Spleen (tissue), 13 donors: ENCODE data around the gene WDR88. TPM values are rescaled to one million over a fixed set of nuclear protein-coding genes. Genes with fewer than 3 reads are reported as not detected.

Source experiments
- DNase-seq: peaks from one replicate; pipeline ENCODE4 v3.0.0-alpha.2; 2020
- H3K27ac ChIP-seq, 8 donors: fragments of 200-600 bp; sonication (generic) in 7 of 8; 1 replicate in 4 of 8; 2 replicates in 4 of 8; pipeline versions ENCODE4 v1.5.0 to v1.8.0; 2016 to 2021; ENCODE audit warnings: inconsistent platforms in 4 of 8, mild to moderate bottlenecking in 4 of 8, moderate library complexity in 1 of 8
- H3K27me3 ChIP-seq, 7 donors: fragments of 200-600 bp; sonication (generic) in 6 of 7; replicated peaks in 1 of 7; 1 replicate in 4 of 7; 2 replicates in 3 of 7; pipeline versions ENCODE4 v1.5.0 to v1.8.0; 2016 to 2021; ENCODE audit warnings: inconsistent platforms in 3 of 7, mild to moderate bottlenecking in 1 of 7
- H3K36me3 ChIP-seq, 6 donors: fragments of 200-600 bp; sonication (generic) in 5 of 6; 1 replicate in 4 of 6; 2 replicates in 2 of 6; pipeline versions ENCODE4 v1.5.0 to v1.8.0; 2016 to 2021; ENCODE audit warnings: inconsistent platforms in 2 of 6
- H3K4me1 ChIP-seq, 6 donors: fragments of 200-600 bp; sonication (generic) in 5 of 6; 1 replicate in 3 of 6; 2 replicates in 3 of 6; pipeline versions ENCODE4 v1.5.0 to v1.8.0; 2016 to 2021; ENCODE audit warnings: inconsistent platforms in 3 of 6
- H3K4me3 ChIP-seq, 8 donors: fragments of 200-600 bp; sonication (generic) in 7 of 8; 1 replicate in 4 of 8; 2 replicates in 4 of 8; pipeline versions ENCODE4 v1.5.0 to v1.8.0; 2016 to 2021; ENCODE audit warnings: inconsistent platforms in 4 of 8, mild to moderate bottlenecking in 4 of 8, moderate library complexity in 2 of 8
- H3K9me3 ChIP-seq, 8 donors: fragments of 200-600 bp; sonication (generic) in 7 of 8; 1 replicate in 4 of 8; 2 replicates in 4 of 8; pipeline versions ENCODE4 v1.5.0 to v1.8.0; 2016 to 2021; ENCODE audit warnings: inconsistent platforms in 4 of 8
- CTCF ChIP-seq, 11 experiments: fragments of 200-600 bp in 7 of 11; fragments of 450-650 bp in 4 of 11; sonication (generic) in 4 of 11; IDR thresholded peaks in 8 of 11; conservative IDR thresholded peaks in 3 of 11; 1 replicate in 7 of 11; 2 replicates in 4 of 11; pipeline versions ENCODE4 v1.4.0 to v1.8.0; 2016 to 2021; ENCODE audit warnings: antibody characterized with exemption in 11 of 11, inconsistent platforms in 4 of 11, mild to moderate bottlenecking in 1 of 11
- POLR2A ChIP-seq, 3 donors: fragments of 450-650 bp; IDR thresholded peaks; one replicate each; pipeline ENCODE4 v1.5.1; 2017; ENCODE audit warnings: antibody characterized with exemption in 3 of 3, mild to moderate bottlenecking in 1 of 3
- POLR2AphosphoS5 ChIP-seq, 3 donors: sonication (generic); formaldehyde crosslinking; IDR thresholded peaks; one replicate each; pipeline ENCODE4 v1.5.1; 2017; ENCODE audit warnings: antibody characterized with exemption in 3 of 3
- WGBS, 5 donors: extraction: QIAGEN DNeasy Blood & Tissue Kit in 3 of 5; methylation state at CpG; one replicate each; pipeline versions ENCODE4 v1.1.5 to v1.1.7; 2013 to 2018; 5-methylcytosine and 5-hydroxymethylcytosine counted together
- intact Hi-C: fragments of 100-400 bp; cut with DNase I; formaldehyde crosslinking; loops from one replicate; pipeline ENCODE4 v1.15.0; 2023; ENCODE audit warnings: low total_unique reads
- long read RNA-seq, 2 donors: transcript quantifications; one replicate each; lab custom pipeline, GENCODE V29; 2026
- polyA plus RNA-seq, 3 donors: library from polyadenylated mRNA; stranded (reverse); fragments of 200-250 nt; gene quantifications; one replicate each; pipeline ENCODE4 v1.2.1, GENCODE V29; 2013
- total RNA-seq, 7 donors: library from RNA; depleted of rRNA in 3 of 7; stranded (reverse); fragments of >200 nt in 3 of 7; fragmentation: NEBNext Ultra II Directional in 4 of 7; extraction: Animal tissue kit (Norgen Biotek cat#: 25700) in 4 of 7; gene quantifications; one replicate each; pipeline versions ENCODE4 v1.1.0 to v1.2.1, GENCODE V29; 2016 to 2021
- donor health status: healthy with polysubstance abuse.
- donor health status: DM: no; HTN: no; CAD: no; lungs with moderate emphysema.
- donor health status: DM: no; HTN: no; CAD: no.
- donor health status: Bipolar disorder and iron deficiency.
- donor health status: healthy.
- donor health status: DM: no; HTN: no; CAD: no.
- donor health status: DM: yes; HTN: yes; CAD: no.

Gene WDR88
- total RNA-seq (not detected), polyA plus RNA-seq (under 1 TPM in 1 of 3 donors, not detected in 2; 0.07 TPM)
- long read RNA-seq, donor 1, result 0 reads
- long read RNA-seq, donor 2, result 0 reads

DNA sequence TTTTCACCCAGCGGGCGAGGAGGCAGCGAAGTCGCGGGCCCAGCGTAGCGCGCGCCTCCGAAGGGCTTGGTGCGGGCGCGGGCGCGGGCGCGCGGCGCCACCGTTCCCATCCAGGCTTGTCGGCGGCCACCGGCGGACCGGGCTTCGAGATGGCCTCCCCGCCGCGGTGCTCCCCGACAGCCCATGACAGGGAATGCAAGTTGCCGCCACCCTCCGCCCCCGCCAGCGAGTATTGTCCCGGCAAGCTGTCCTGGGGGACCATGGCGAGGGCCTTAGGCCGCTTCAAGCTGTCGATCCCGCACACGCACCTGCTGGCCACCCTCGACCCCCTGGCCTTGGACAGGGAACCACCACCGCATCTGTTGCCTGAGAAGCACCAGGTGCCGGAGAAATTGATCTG lies at the start of gene WDR88:
Gene WDR88, plus strand, starts transcription at position 94 of the 400 bp plus-strand sequence. Its CDS starts 56 bp downstream, at position 150.
- H3K4me3 ChIP-seq, result no peak within 1 kb of the TSS
- intact Hi-C loops, result no loop called here
- peaks cover 0 to 3% (median 0%) of the 10 kb centered on the region in 8 donors for H3K9me3 ChIP-seq
- WGBS, 5 donors, result 88 to 97% (median 93%) methylated on average over 28 to 43 of the region's 43 CpGs
- no peak for DNase-seq
- H3K27ac ChIP-seq, result no peak within 1 kb of the TSS
- H3K4me1 ChIP-seq, result peaks cover 0 to 11% (median 1%) of the 10 kb centered on the region in 6 donors
- H3K27me3 ChIP-seq, result peaks cover 0 to 27% (median 5%) of the 10 kb centered on the region in 7 donors
- H3K36me3 ChIP-seq, result peaks cover 0 to 57% (median 41%) of the 10 kb centered on the region in 6 donors
- TF ChIP-seq POLR2AphosphoS5 (IDR thresholded peaks at IDR 0.05) (no peak), POLR2A (IDR thresholded peaks at IDR 0.05) (no peak), CTCF (IDR thresholded peaks at IDR 0.05 in 8 of 11, conservative IDR thresholded peaks at IDR 0.05 in 3 of 11) (no peak)

GRCh38 chr19:33085570-33086128 lies 46.3 kb upstream of the WDR88 start:
- intact Hi-C loops, result no loop called here

DNA sequence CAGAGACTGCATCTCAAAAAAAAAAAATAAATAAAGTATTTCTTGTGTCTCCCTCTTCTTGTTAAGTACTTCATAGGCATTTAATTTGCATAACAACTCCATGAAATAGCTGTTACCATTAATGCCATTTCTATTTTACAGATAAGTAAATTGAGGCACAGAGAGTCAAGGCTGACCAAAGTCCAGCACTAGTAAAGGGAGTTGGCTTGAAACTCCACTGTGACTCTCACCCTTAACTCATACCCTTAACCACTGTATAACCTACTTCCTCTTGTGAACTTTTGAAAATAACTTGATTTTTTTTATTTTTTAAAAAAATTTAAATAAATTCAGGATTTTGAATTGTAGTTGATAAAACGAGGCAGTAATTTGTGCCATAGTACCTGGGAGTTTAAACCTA lies 45.0 kb upstream of the WDR88 start:
- TF ChIP-seq POLR2A (IDR thresholded peaks at IDR 0.05) (no peak), CTCF (IDR thresholded peaks at IDR 0.05 in 8 of 11, conservative IDR thresholded peaks at IDR 0.05 in 3 of 11) (no peak), POLR2AphosphoS5 (IDR thresholded peaks at IDR 0.05) (no peak)

More at GRCh38 chr19:33085570-33086128, 46.3 kb upstream of the WDR88 start:
- no peak overlapping the region for H3K27ac ChIP-seq
- H3K36me3 ChIP-seq, result peaks cover 0 to 29% (median 26%) of the 10 kb centered on the region in 6 donors
- TF ChIP-seq POLR2A (IDR thresholded peaks at IDR 0.05) (no peak), POLR2AphosphoS5 (IDR thresholded peaks at IDR 0.05) (no peak), CTCF (IDR thresholded peaks at IDR 0.05 in 8 of 11, conservative IDR thresholded peaks at IDR 0.05 in 3 of 11) (no peak)
- H3K4me1 ChIP-seq, result peaks cover 9 to 22% (median 15%) of the 10 kb centered on the region in 6 donors
- no peaks in the 10 kb centered on the region for H3K9me3 ChIP-seq
- no peak for DNase-seq
- H3K27me3 ChIP-seq, result no peaks in the 10 kb centered on the region
- 90 to 99% (median 95%) methylated on average over 3 of the region's 3 CpGs for WGBS, 5 donors
- no peak overlapping the region for H3K4me3 ChIP-seq

DNA sequence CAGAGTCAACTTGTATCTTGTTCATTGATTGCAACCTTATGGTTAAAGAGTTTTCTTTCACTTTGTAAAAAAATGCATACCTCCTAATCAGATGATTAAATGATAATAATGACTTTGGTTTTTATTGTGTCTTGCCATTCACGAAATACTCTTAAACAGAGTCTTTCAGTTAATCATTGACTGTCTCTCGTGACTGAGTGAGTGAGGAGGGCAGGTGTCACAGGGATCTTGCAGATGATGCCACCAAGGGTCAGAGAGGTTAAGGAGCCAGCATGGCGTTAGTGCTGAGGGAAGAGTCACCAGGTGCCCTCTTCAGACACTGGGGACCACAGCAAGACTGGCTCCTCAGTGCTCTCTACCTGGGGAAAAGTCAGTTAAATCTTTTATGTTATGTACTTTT lies 42.9 kb upstream of the WDR88 start:
- H3K9me3 ChIP-seq, result no peaks in the 10 kb centered on the region
- no peaks in the 10 kb centered on the region for H3K27me3 ChIP-seq
- no peak for DNase-seq
- peaks cover 0 to 63% (median 56%) of the 10 kb centered on the region in 6 donors for H3K36me3 ChIP-seq
- H3K4me1 ChIP-seq, result no peaks in the 10 kb centered on the region
- H3K27ac ChIP-seq, result no peak overlapping the region
- intact Hi-C loops, result no loop called here
- 91 to 98% (median 94%) methylated on average over 3 of the region's 3 CpGs for WGBS, 5 donors
- TF ChIP-seq POLR2A (IDR thresholded peaks at IDR 0.05) (no peak), CTCF (IDR thresholded peaks at IDR 0.05 in 8 of 11, conservative IDR thresholded peaks at IDR 0.05 in 3 of 11) (no peak), POLR2AphosphoS5 (IDR thresholded peaks at IDR 0.05) (no peak)
- H3K4me3 ChIP-seq, result no peak overlapping the region

More for the DNA sequence above, 45.0 kb upstream of the WDR88 start:
- no peak overlapping the region for H3K27ac ChIP-seq
- peaks cover 0 to 42% (median 37%) of the 10 kb centered on the region in 6 donors for H3K36me3 ChIP-seq
- peaks cover 6 to 10% (median 8%) of the 10 kb centered on the region in 6 donors for H3K4me1 ChIP-seq
- DNase-seq, result no peak
- no peak overlapping the region for H3K4me3 ChIP-seq
- H3K27me3 ChIP-seq, result no peaks in the 10 kb centered on the region
- intact Hi-C loops, result no loop called here
- H3K9me3 ChIP-seq, result no peaks in the 10 kb centered on the region
- WGBS, 5 donors, result 78 to 91% (median 85%) methylated on average over 1 of the region's 1 CpG
